Stimulated activated CD8-positive, alpha-beta memory T cell treated with anti-CD3 and anti-CD28 coated beads, Interleukin-15, amount 100 ng/mL, for 1 hour (primary cell): ENCODE results near the gene FAM20B.

Experiments
- DNase-seq: peaks from one replicate; pipeline ENCODE4 v3.0.0-alpha.2; 2020; ENCODE audit warnings: low read depth

Gene FAM20B

GRCh38 chr1:179092896-179093461 lies 67.3 kb downstream of the FAM20B start:
- DNase-seq, result no peak

GRCh38 chr1:179094818-179095217 lies 69.1 kb downstream of the FAM20B start:
- no peak for DNase-seq

- no peak for DNase-seq
Observed at GRCh38 chr1:179095377-179095776, 69.7 kb downstream of the FAM20B start.

GRCh38 chr1:179095924-179096323 lies 70.2 kb downstream of the FAM20B start:
- no peak for DNase-seq

- no peak for DNase-seq
Observed at GRCh38 chr1:179099891-179100290, 74.2 kb downstream of the FAM20B start.

- DNase-seq, result no peak
Observed at GRCh38 chr1:179101566-179101965, 75.9 kb downstream of the FAM20B start.

- no peak for DNase-seq
Observed at GRCh38 chr1:179103999-179104398, 78.3 kb downstream of the FAM20B start.

- DNase-seq, result no peak
Observed at GRCh38 chr1:179104611-179105250, 79.0 kb downstream of the FAM20B start.

GRCh38 chr1:179105393-179105792 lies 79.7 kb downstream of the FAM20B start:
- DNase-seq, result no peak

GRCh38 chr1:179107706-179108629 lies 82.3 kb downstream of the FAM20B start:
- no peak for DNase-seq

- DNase-seq, result no peak
Observed at GRCh38 chr1:179108644-179109043, 83.0 kb downstream of the FAM20B start.

GRCh38 chr1:179115181-179115580 lies 89.5 kb downstream of the FAM20B start:
- no peak for DNase-seq

GRCh38 chr1:179119513-179119912 lies 93.8 kb downstream of the FAM20B start:
- no peak for DNase-seq

- DNase-seq, result no peak
Observed at GRCh38 chr1:179120736-179121135, 95.0 kb downstream of the FAM20B start.

GRCh38 chr1:179121159-179121938 lies 95.7 kb downstream of the FAM20B start:
- no peak for DNase-seq

- no peak for DNase-seq
Observed at GRCh38 chr1:179124873-179125272, 99.2 kb downstream of the FAM20B start.
